Measurements from ENCODE around the gene KIFC1.

The KIFC1 gene

GRCh38 chr6:33418690-33419291 is 27.2 kb downstream of the KIFC1 start:
- TF ChIP-seq GATA2 (IDR thresholded peaks at IDR 0.05; ENCODE audit: low read depth, low read length) (no peak), GATA3 (IDR thresholded peaks at IDR 0.05; ENCODE audit: low read depth, low read length) (no peak)

- TF ChIP-seq GATA2 (IDR thresholded peaks at IDR 0.05; ENCODE audit: low read depth, low read length) (no peak), GATA3 (IDR thresholded peaks at IDR 0.05; ENCODE audit: low read depth, low read length) (no peak)
These were observed 28.2 kb downstream of the KIFC1 start, which contains the start of gene SYNGAP1 for GRCh38 chr6:33419580-33420490. Gene SYNGAP1 (plus strand): TSS chr6:33420065. CDS start chr6:33420265, 200 bp downstream.

GRCh38 chr6:33420491-33421343 is 29.1 kb downstream of the KIFC1 start:
- no peak for TF ChIP-seq GATA2 (IDR thresholded peaks at IDR 0.05; ENCODE audit: low read depth, low read length)
- no peak for TF ChIP-seq GATA3 (IDR thresholded peaks at IDR 0.05; ENCODE audit: low read depth, low read length)

- TF ChIP-seq GATA2 (IDR thresholded peaks at IDR 0.05; ENCODE audit: low read depth, low read length) (no peak), GATA3 (IDR thresholded peaks at IDR 0.05; ENCODE audit: low read depth, low read length) (no peak)
These were observed 29.7 kb downstream of the KIFC1 start for GRCh38 chr6:33421344-33421643.

GRCh38 chr6:33423777-33424176 is 32.2 kb downstream of the KIFC1 start:
- TF ChIP-seq GATA2 (IDR thresholded peaks at IDR 0.05; ENCODE audit: low read depth, low read length) (no peak), GATA3 (IDR thresholded peaks at IDR 0.05; ENCODE audit: low read depth, low read length) (no peak)

GRCh38 chr6:33424855-33425667 is 33.4 kb downstream of the KIFC1 start:
- TF ChIP-seq GATA3 (IDR thresholded peaks at IDR 0.05; ENCODE audit: low read depth, low read length) (no peak), GATA2 (IDR thresholded peaks at IDR 0.05; ENCODE audit: low read depth, low read length) (no peak)

- TF ChIP-seq GATA3 (IDR thresholded peaks at IDR 0.05; ENCODE audit: low read depth, low read length) (no peak), GATA2 (IDR thresholded peaks at IDR 0.05; ENCODE audit: low read depth, low read length) (no peak)
These were observed 34.3 kb downstream of the KIFC1 start for GRCh38 chr6:33425668-33426577.

- TF ChIP-seq GATA2 (IDR thresholded peaks at IDR 0.05; ENCODE audit: low read depth, low read length): no peak
- no peak for TF ChIP-seq GATA3 (IDR thresholded peaks at IDR 0.05; ENCODE audit: low read depth, low read length)
These were observed 35.2 kb downstream of the KIFC1 start for GRCh38 chr6:33426590-33427511.

GRCh38 chr6:33427585-33428223 is 36.1 kb downstream of the KIFC1 start:
- TF ChIP-seq GATA2 (IDR thresholded peaks at IDR 0.05; ENCODE audit: low read depth, low read length): no peak
- no peak for TF ChIP-seq GATA3 (IDR thresholded peaks at IDR 0.05; ENCODE audit: low read depth, low read length)

GRCh38 chr6:33428224-33428965 is 36.8 kb downstream of the KIFC1 start:
- no peak for TF ChIP-seq GATA2 (IDR thresholded peaks at IDR 0.05; ENCODE audit: low read depth, low read length)
- no peak for TF ChIP-seq GATA3 (IDR thresholded peaks at IDR 0.05; ENCODE audit: low read depth, low read length)

Measured in SH-SY5Y (cell line).